C4-2B (cell line): ENCODE results near the gene FAS.

Source experiments
- H3K27ac ChIP-seq: fragments of 450-650 bp; 2 replicates; pipeline ENCODE4 v1.5.1; 2017
- ZFX ChIP-seq: fragments of 450-650 bp; IDR thresholded peaks from 2 replicates; pipeline ENCODE4 v1.6.1; 2017
- TF ChIP-seq, protein P1 (sequence below): fragments of 450-650 bp; conservative IDR thresholded peaks from 2 replicates; pipeline ENCODE4 v1.5.1; 2017; ENCODE audit warnings: mild to moderate bottlenecking

The FAS gene

DNA sequence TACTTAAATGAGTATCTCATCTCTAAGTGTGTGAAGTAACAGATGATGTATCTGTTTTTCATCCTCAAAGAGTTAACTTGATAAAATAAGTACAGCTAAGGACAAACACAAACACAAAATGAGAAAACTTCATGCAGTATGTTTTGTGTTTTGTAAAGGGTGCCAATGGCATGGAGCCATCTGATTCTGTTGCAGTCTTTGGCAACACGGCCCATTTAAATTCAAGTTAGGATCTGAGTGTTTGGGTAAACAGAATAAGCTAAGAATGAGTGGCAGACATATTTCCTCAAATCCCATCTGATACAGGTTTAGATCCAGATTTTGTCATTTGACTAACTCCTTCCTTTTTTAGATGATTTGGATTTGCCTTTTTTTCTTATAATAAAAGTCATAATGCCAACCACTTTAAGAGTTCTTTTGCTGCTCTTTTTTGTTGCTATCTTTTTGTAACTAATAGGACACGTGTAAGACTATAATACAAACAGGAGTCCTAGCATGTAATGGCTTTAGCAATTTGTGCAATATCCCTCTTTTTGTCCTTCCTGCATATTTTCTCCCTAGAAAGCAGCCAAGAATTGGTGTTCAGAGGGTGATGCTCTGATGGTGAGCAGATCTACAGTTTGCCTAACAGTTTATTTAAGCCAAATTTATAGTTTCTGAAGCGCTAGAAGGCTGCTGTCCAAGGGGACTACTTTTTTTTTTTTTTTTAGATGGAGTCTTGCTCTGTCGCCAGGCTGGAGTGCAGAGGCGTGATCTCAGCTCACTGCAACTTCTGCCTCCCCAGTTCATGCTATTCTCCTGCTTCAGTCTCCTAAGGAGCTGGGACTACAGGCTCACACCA is 19.2 kb upstream of the FAS start:
- TF ChIP-seq, protein P1, sequence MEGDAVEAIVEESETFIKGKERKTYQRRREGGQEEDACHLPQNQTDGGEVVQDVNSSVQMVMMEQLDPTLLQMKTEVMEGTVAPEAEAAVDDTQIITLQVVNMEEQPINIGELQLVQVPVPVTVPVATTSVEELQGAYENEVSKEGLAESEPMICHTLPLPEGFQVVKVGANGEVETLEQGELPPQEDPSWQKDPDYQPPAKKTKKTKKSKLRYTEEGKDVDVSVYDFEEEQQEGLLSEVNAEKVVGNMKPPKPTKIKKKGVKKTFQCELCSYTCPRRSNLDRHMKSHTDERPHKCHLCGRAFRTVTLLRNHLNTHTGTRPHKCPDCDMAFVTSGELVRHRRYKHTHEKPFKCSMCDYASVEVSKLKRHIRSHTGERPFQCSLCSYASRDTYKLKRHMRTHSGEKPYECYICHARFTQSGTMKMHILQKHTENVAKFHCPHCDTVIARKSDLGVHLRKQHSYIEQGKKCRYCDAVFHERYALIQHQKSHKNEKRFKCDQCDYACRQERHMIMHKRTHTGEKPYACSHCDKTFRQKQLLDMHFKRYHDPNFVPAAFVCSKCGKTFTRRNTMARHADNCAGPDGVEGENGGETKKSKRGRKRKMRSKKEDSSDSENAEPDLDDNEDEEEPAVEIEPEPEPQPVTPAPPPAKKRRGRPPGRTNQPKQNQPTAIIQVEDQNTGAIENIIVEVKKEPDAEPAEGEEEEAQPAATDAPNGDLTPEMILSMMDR = no peak
- no peak for TF ChIP-seq ZFX
- no peak overlapping the region for H3K27ac ChIP-seq

GRCh38 chr10:88974012-88974411 is 16.6 kb upstream of the FAS start:
- H3K27ac ChIP-seq = no peak overlapping the region
- TF ChIP-seq ZFX = no peak

GRCh38 chr10:88974446-88975376 is 15.9 kb upstream of the FAS start:
- no peak overlapping the region for H3K27ac ChIP-seq

DNA sequence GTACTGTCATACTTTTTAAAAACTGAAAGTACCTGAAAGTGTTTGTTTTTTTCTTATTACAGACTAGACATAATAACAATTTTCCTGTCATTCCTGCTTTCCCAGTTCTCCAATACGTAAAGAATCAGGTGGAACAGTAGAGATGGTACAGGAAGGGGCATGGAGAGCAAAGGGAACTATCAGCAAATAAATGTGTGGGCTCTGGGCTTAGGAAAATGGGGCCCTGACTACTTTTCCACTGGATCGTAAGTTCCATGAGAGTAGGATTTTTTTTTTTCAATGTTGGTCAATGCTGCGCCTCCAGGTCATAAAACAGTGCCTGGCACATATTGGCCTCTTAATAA is 15.2 kb upstream of the FAS start:
- TF ChIP-seq, protein P1 = no peak
- TF ChIP-seq ZFX = no peak
- H3K27ac ChIP-seq = no peak overlapping the region

More at GRCh38 chr10:88974446-88975376, 15.9 kb upstream of the FAS start:
- TF ChIP-seq, protein P1 = no peak
- TF ChIP-seq ZFX = no peak

DNA sequence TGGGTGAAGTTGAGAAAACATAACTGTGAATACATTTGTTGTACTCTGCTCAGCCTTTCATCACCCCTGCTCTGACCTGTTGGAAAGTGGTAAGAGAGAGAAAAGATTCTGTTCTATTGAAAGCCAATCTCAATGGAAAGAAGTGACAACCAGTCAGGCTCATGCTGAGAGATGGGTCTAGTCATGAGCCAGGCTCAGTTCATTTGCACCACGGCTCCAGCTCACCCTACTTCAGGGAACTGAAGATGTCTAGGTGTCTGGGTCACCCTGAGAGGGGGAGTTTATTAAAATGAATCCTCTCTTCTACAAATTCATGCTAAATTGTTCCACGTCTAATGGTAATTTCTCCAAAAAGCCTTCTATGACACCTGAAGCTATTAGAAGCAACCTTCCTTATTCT is 12.1 kb upstream of the FAS start:
- no peak for TF ChIP-seq ZFX
- TF ChIP-seq, protein P1 = no peak
- no peak overlapping the region for H3K27ac ChIP-seq

DNA sequence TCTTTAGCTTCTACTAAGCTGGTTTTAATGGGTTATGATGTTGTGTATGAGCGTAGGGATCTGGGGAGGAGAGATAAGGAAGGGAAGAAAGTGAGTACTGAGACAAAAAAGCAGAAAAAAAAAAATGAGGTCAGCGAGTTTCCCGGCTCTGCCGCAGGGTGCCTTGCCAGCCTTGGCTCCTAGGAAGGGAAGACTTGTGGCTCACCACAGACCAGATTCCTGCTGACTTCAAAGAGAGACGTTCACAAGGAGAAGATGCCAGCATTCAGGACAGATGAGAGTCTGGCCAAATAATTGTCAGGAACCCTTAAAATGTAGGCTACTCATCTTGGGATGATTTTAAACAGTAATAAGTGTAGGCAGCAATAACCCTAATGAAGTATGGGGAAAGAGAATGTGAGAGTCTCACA is 11.4 kb upstream of the FAS start:
- TF ChIP-seq, protein P1 = no peak
- no peak for TF ChIP-seq ZFX
- no peak overlapping the region for H3K27ac ChIP-seq

DNA sequence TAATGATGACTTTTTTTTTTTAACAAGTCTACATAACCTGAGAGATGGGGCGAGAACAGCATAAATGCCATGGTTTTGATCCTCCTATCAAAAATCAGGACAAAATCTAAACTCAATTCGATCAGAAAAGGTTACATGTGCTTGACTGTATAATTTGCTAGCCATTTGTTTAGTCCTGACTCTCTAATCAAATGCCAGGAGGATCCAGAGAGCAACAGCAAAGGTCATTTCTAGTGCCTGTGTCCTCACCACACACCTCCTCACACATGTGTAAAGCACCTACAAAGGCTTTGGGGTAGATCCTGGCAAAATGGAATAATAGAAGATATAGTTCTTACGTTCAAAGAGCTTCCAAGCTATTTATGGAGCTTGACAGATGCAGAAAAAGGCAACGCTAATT is 11.0 kb upstream of the FAS start:
- no peak overlapping the region for H3K27ac ChIP-seq
- TF ChIP-seq, protein P1 = no peak
- TF ChIP-seq ZFX = no peak
